Adrenal gland (tissue), 19 donors: ENCODE measurements around the gene CYP2C9. TPM values are rescaled to one million over a fixed set of nuclear protein-coding genes. Genes with fewer than 3 reads are reported as not detected.
"Not testable (repeated sequence)": the region's sequence is repeated elsewhere in the genome, so short reads cannot be mapped to it uniquely, and the experiment has no call there.

Experiments
- DNase-seq, 7 donors: peaks; one replicate each; pipeline ENCODE4 v3.0.0-alpha.2; 2019 to 2020
- H3K27ac ChIP-seq, 5 donors: fragments of 200-600 bp; sonication (generic) in 4 of 5; 1 replicate in 3 of 5; 2 replicates in 2 of 5; pipeline versions ENCODE4 v1.5.1 to v1.8.0; 2016 to 2020; ENCODE audit warnings: mild to moderate bottlenecking in 1 of 5
- H3K27me3 ChIP-seq: fragments of 200-600 bp; 2 replicates; pipeline ENCODE4 v1.8.0; 2021
- H3K36me3 ChIP-seq, 2 donors: fragments of 200-600 bp; replicated peaks in 1 of 2; 1 replicate in 1 of 2; 2 replicates in 1 of 2; pipeline versions ENCODE4 v1.5.1 to v1.8.0; 2018 to 2022
- H3K4me1 ChIP-seq, 2 donors: fragments of 200-600 bp; replicated peaks in 1 of 2; 1 replicate in 1 of 2; 2 replicates in 1 of 2; pipeline versions ENCODE4 v1.5.1 to v1.8.0; 2018 to 2021
- H3K4me3 ChIP-seq, 4 donors: fragments of 200-600 bp; sonication (generic) in 3 of 4; one replicate each; pipeline ENCODE4 v1.5.1; 2016 to 2018
- H3K9me3 ChIP-seq, 3 donors: fragments of 200-600 bp; sonication (generic) in 1 of 3; replicated peaks in 1 of 3; 1 replicate in 2 of 3; 2 replicates in 1 of 3; pipeline versions ENCODE4 v1.5.1 to v1.8.0; 2016 to 2021
- CTCF ChIP-seq, 6 experiments: fragments of 450-650 bp in 4 of 6; fragments of 200-600 bp in 2 of 6; sonication (generic) in 1 of 6; IDR thresholded peaks; 1 replicate in 5 of 6; 2 replicates in 1 of 6; pipeline versions ENCODE4 v1.5.1 to v1.8.0; 2016 to 2021; ENCODE audit warnings: antibody characterized with exemption in 6 of 6, mild to moderate bottlenecking in 2 of 6, moderate library complexity in 1 of 6
- POLR2A ChIP-seq, 2 donors: fragments of 450-650 bp; IDR thresholded peaks; one replicate each; pipeline ENCODE4 v1.6.1; 2017; ENCODE audit warnings: antibody characterized with exemption in 2 of 2, mild to moderate bottlenecking in 2 of 2, moderate library complexity in 1 of 2
- WGBS, 4 donors: extraction: QIAGEN DNeasy Blood & Tissue Kit in 2 of 4; methylation state at CpG; one replicate each; pipeline versions ENCODE4 v1.1.5 to v1.1.7; 2013 to 2017; 5-methylcytosine and 5-hydroxymethylcytosine counted together
- intact Hi-C, 2 donors: fragments of 100-400 bp; cut with DNase I; formaldehyde crosslinking; loops; one replicate each; pipeline versions ENCODE4 v1.14.1 to v1.15.0; 2022 to 2023
- long read RNA-seq, 10 donors: library from polyadenylated mRNA in 3 of 10; unstranded in 2 of 10; stranded (forward) in 1 of 10; transcript quantifications; one replicate each; pipeline ENCODE4 v2.0.0 and lab custom pipeline, GENCODE V29; 2021 to 2026
- polyA plus RNA-seq, 3 donors: library from polyadenylated mRNA; stranded (reverse); fragments of 200-250 nt in 2 of 3; fragments of 350-450 nt in 1 of 3; fragmentation: Illumina TruSeq in 1 of 3; extraction: RNeasy Lipid Tissue Mini Kit (QIAGEN cat#74804) in 1 of 3; gene quantifications; one replicate each; pipeline ENCODE4 v1.2.3, GENCODE V29; 2013 to 2014
- total RNA-seq, 9 donors: library from RNA; depleted of rRNA in 4 of 9; stranded (reverse); fragments of >200 nt in 4 of 9; fragments of 120-200 nt in 1 of 9; fragmentation: NEBNext Ultra II Directional in 1 of 9; extraction: Animal tissue kit (Norgen Biotek cat#: 25700) in 1 of 9; gene quantifications; one replicate each; pipeline versions ENCODE4 v1.1.0 to v1.2.4, GENCODE V29; 2013 to 2023
- donor health status: healthy with polysubstance abuse.
- donor health status: Bipolar disorder and iron deficiency.
- donor health status: DM: yes; HTN: yes; CAD: no.
- donor health status: DM: no; HTN: no; CAD: no.
- donor health status: DM: no; HTN: no; CAD: no.
- donor health status: DM: yes; HTN: yes; CAD: no.

The CYP2C9 gene
- total RNA-seq = under 1 TPM in 2 of 9 donors, not detected in 7; 0.36 to 0.38 TPM
- polyA plus RNA-seq = under 1 TPM in 2 of 3 donors, not detected in 1; 0.27 to 0.38 TPM
- long read RNA-seq, donor 1 = 0 reads
- long read RNA-seq, donor 2 = 0 reads
- long read RNA-seq, donor 3 = 0 reads
- long read RNA-seq, donor 4 = 0 reads
- long read RNA-seq, donor 5 = 0 reads
- long read RNA-seq, donor 6 = 0 reads
- long read RNA-seq, donor 7 = 0 reads
- long read RNA-seq, donor 8 = 0 reads
- long read RNA-seq, donor 9 = 0 reads
- long read RNA-seq, donor 10 = 0 reads

- TF ChIP-seq POLR2A (IDR thresholded peaks at IDR 0.05) (no peak), CTCF (IDR thresholded peaks at IDR 0.05) (no peak)
- Histone ChIP-seq H3K27me3 (no peaks in the 10 kb centered on the region), H3K4me3 (no peak within 1 kb of the TSS), H3K27ac (no peak within 1 kb of the TSS), H3K9me3 (peaks cover 0 to 6% (median 0%) of the 10 kb centered on the region in 3 donors), H3K4me1 (no peaks in the 10 kb centered on the region), H3K36me3 (no peaks in the 10 kb centered on the region)
- no peak for DNase-seq
- WGBS, 4 donors = 65 to 74% (median 69%) methylated on average over 2 of the region's 2 CpGs
- intact Hi-C loops = no loop called here
These were observed at the start of gene CYP2C9 for GRCh38 chr10:94938383-94938782. CYP2C9 (plus strand) TSS chr10:94938658; CDS start chr10:94938683, 25 bp downstream.

DNA sequence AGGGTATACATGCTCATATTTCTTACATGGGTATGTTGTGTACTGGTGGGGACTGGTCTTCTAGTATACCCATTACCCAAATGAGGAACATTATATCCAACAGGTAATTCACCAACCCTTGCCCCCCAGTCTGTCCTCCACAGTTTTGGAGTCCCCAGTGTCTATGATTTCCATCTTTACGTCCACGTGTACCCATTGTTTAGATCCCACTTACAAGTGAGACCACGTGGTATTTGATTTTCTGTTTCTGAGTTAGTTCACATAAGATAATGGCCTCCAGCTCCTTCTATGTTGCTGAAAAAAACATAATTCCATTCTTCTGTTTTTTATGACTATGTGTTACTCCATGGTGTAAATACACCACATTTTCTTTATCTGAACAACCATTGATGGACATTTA is 49.3 kb upstream of the CYP2C9 start:
- Histone ChIP-seq H3K36me3 (no peaks in the 10 kb centered on the region), H3K27ac (no peak overlapping the region), H3K4me3 (no peak overlapping the region), H3K9me3 (no peaks in the 10 kb centered on the region), H3K27me3 (no peaks in the 10 kb centered on the region), H3K4me1 (no peaks in the 10 kb centered on the region)
- 66 to 76% (median 70%) methylated on average over 3 of the region's 3 CpGs for WGBS, 4 donors
- no peak for TF ChIP-seq POLR2A (IDR thresholded peaks at IDR 0.05)
- no peak for TF ChIP-seq CTCF (IDR thresholded peaks at IDR 0.05)
- intact Hi-C loops = no loop called here
- DNase-seq = no peak

GRCh38 chr10:94890264-94891022 is 48.0 kb upstream of the CYP2C9 start:
- no peak for DNase-seq
- H3K27me3 ChIP-seq = no peaks in the 10 kb centered on the region
- no peak overlapping the region for H3K4me3 ChIP-seq
- H3K4me1 ChIP-seq = no peaks in the 10 kb centered on the region
- no peak overlapping the region for H3K27ac ChIP-seq
- H3K36me3 ChIP-seq = no peaks in the 10 kb centered on the region
- H3K9me3 ChIP-seq = no peaks in the 10 kb centered on the region
- TF ChIP-seq CTCF (IDR thresholded peaks at IDR 0.05) = no peak
- no peak for TF ChIP-seq POLR2A (IDR thresholded peaks at IDR 0.05)
- intact Hi-C loops = no loop called here
- 73 to 84% (median 78%) methylated on average over 4 of the region's 4 CpGs for WGBS, 4 donors

- H3K4me3 ChIP-seq, DNase-seq, H3K27me3 ChIP-seq, H3K36me3 ChIP-seq, H3K9me3 ChIP-seq, H3K27ac ChIP-seq, H3K4me1 ChIP-seq, intact Hi-C loops: not testable (repeated sequence)
- 62 to 72% (median 65%) methylated on average over 4 to 7 of the region's 7 CpGs for WGBS, 4 donors
These were observed 40.0 kb upstream of the CYP2C9 start for GRCh38 chr10:94898414-94898813.
